B cell (primary cell): ENCODE data around the gene COBLL1.

Experiments
- EZH2 ChIP-seq: IDR thresholded peaks from 2 replicates; pipeline ENCODE4 v1.6.1; 2012; ENCODE audit warnings: borderline replicate concordance, low read depth, mild to moderate bottlenecking, moderate library complexity, low read length; ENCODE audit not compliant: insufficient read depth, poor library complexity, severe bottlenecking
- TF ChIP-seq, protein P1 (sequence below): fragments of 200-600 bp; IDR thresholded peaks from one replicate; pipeline ENCODE4 v1.8.0; 2022; ENCODE audit warnings: antibody characterized with exemption, mild to moderate bottlenecking

DNA sequence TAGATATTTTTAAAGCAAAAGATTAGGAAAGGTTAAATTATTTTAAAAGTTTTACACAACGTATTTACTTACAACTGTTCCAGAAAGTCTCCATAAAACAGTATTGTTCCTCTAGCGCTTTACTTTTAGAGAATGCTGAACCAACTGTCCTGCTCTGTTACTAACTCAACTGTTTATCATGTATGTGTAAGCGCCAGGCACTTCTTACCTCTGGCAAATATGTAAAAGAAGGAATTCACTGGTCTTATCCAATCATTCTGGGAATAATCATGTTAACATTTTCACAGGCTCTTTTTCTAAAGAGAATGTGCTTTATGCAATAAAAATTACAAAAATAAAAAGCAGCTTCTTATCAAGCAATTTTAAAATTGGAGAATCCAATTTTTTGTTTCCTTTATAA is 68.0 kb downstream of the COBLL1 start:
- TF ChIP-seq, protein P1, sequence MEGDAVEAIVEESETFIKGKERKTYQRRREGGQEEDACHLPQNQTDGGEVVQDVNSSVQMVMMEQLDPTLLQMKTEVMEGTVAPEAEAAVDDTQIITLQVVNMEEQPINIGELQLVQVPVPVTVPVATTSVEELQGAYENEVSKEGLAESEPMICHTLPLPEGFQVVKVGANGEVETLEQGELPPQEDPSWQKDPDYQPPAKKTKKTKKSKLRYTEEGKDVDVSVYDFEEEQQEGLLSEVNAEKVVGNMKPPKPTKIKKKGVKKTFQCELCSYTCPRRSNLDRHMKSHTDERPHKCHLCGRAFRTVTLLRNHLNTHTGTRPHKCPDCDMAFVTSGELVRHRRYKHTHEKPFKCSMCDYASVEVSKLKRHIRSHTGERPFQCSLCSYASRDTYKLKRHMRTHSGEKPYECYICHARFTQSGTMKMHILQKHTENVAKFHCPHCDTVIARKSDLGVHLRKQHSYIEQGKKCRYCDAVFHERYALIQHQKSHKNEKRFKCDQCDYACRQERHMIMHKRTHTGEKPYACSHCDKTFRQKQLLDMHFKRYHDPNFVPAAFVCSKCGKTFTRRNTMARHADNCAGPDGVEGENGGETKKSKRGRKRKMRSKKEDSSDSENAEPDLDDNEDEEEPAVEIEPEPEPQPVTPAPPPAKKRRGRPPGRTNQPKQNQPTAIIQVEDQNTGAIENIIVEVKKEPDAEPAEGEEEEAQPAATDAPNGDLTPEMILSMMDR, result no peak
- no peak for TF ChIP-seq EZH2
